ENCODE results near the gene CAVIN3.

DNA sequence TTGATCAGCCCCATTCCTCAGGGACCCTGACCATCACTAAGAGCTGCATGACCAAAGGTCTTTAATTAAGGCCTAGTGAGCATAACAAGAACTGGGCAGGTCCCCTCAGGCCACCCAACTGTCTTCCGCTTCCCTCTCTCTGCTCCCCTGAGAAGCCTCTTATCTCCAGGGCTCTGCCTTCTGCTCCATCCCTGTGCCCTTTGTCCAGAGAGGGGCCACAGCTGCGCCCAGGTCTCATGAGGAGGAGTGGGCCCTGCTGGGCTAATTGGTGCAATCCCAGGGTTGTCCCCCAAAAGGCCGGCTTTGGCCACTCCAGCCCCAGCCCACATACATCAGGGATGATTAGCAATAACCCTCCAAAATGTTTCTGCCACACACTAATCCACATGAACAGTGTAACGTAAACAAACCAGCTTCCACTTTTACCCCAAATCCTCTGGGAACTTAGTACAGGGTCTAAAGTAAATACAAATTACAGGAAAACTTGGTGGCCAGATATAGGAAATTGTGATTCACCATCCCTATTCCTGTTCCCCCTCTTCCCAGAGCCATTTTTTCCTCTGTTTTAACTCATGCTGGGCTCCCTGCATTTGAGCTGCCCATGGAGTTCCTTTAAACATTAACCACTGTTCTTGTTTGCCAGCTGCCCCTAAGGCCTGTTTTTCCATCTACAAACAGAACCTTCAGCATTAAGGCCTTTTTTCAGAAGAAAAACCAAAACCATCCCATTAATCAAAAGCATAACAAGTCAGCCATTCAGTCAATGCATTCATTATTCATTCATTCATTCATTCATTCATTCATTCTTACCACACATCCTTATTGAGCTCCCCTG is 34.6 kb upstream of the CAVIN3 start:
- no peak for TF ChIP-seq CTCF (IDR thresholded peaks at IDR 0.05; ENCODE audit: extremely low read depth in 1 of 2, insufficient read depth in 1 of 2, low read depth in 1 of 2, low read length in 2 of 2)
- TF ChIP-seq POLR2A (IDR thresholded peaks at IDR 0.05; ENCODE audit: low read depth, low read length): no peak
- no peak for TF ChIP-seq POLR2AphosphoS5 (IDR thresholded peaks at IDR 0.05; ENCODE audit: insufficient read depth, low read depth, low read length)
- TF ChIP-seq MYC (IDR thresholded peaks at IDR 0.05; ENCODE audit: low read depth, low read length): no peak
- TF ChIP-seq EZH2 (IDR thresholded peaks at IDR 0.05; ENCODE audit: borderline replicate concordance, low read depth, low read length, severe bottlenecking): no peak
- TF ChIP-seq JUN (IDR thresholded peaks at IDR 0.05; ENCODE audit: borderline replicate concordance, insufficient read depth, insufficient read length, low read depth): no peak
